ENCODE measurements around the gene LCE2A. TPM values are rescaled to one million over a fixed set of nuclear protein-coding genes. Genes with fewer than 3 reads are reported as not detected.

The LCE2A gene
- total and polyA plus RNA-seq, 2 of the 8 experiments (the other 6 are each of a cell fraction or from before 2014, with no cell fraction given): not detected

DNA sequence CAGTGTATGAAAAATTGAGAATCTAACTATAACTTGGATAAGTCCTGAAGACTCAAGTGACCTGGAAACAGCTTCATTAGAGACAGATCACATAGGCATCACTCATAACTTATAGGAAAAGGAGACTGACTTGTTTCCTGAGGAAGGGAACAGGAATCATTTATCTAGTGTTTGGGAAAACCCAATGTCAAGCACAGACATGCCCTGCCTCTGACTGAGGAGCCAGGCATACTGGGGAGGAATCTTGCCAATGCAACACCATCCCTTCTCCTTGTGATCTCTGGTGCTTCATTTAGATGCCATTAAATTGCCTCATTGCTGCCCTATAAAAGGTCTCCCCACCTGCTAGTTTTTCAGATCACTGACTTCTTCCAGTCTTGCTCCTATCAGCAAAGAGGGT lies 20.1 kb downstream of the LCE2A start (continued):
- TF ChIP-seq, protein P1, sequence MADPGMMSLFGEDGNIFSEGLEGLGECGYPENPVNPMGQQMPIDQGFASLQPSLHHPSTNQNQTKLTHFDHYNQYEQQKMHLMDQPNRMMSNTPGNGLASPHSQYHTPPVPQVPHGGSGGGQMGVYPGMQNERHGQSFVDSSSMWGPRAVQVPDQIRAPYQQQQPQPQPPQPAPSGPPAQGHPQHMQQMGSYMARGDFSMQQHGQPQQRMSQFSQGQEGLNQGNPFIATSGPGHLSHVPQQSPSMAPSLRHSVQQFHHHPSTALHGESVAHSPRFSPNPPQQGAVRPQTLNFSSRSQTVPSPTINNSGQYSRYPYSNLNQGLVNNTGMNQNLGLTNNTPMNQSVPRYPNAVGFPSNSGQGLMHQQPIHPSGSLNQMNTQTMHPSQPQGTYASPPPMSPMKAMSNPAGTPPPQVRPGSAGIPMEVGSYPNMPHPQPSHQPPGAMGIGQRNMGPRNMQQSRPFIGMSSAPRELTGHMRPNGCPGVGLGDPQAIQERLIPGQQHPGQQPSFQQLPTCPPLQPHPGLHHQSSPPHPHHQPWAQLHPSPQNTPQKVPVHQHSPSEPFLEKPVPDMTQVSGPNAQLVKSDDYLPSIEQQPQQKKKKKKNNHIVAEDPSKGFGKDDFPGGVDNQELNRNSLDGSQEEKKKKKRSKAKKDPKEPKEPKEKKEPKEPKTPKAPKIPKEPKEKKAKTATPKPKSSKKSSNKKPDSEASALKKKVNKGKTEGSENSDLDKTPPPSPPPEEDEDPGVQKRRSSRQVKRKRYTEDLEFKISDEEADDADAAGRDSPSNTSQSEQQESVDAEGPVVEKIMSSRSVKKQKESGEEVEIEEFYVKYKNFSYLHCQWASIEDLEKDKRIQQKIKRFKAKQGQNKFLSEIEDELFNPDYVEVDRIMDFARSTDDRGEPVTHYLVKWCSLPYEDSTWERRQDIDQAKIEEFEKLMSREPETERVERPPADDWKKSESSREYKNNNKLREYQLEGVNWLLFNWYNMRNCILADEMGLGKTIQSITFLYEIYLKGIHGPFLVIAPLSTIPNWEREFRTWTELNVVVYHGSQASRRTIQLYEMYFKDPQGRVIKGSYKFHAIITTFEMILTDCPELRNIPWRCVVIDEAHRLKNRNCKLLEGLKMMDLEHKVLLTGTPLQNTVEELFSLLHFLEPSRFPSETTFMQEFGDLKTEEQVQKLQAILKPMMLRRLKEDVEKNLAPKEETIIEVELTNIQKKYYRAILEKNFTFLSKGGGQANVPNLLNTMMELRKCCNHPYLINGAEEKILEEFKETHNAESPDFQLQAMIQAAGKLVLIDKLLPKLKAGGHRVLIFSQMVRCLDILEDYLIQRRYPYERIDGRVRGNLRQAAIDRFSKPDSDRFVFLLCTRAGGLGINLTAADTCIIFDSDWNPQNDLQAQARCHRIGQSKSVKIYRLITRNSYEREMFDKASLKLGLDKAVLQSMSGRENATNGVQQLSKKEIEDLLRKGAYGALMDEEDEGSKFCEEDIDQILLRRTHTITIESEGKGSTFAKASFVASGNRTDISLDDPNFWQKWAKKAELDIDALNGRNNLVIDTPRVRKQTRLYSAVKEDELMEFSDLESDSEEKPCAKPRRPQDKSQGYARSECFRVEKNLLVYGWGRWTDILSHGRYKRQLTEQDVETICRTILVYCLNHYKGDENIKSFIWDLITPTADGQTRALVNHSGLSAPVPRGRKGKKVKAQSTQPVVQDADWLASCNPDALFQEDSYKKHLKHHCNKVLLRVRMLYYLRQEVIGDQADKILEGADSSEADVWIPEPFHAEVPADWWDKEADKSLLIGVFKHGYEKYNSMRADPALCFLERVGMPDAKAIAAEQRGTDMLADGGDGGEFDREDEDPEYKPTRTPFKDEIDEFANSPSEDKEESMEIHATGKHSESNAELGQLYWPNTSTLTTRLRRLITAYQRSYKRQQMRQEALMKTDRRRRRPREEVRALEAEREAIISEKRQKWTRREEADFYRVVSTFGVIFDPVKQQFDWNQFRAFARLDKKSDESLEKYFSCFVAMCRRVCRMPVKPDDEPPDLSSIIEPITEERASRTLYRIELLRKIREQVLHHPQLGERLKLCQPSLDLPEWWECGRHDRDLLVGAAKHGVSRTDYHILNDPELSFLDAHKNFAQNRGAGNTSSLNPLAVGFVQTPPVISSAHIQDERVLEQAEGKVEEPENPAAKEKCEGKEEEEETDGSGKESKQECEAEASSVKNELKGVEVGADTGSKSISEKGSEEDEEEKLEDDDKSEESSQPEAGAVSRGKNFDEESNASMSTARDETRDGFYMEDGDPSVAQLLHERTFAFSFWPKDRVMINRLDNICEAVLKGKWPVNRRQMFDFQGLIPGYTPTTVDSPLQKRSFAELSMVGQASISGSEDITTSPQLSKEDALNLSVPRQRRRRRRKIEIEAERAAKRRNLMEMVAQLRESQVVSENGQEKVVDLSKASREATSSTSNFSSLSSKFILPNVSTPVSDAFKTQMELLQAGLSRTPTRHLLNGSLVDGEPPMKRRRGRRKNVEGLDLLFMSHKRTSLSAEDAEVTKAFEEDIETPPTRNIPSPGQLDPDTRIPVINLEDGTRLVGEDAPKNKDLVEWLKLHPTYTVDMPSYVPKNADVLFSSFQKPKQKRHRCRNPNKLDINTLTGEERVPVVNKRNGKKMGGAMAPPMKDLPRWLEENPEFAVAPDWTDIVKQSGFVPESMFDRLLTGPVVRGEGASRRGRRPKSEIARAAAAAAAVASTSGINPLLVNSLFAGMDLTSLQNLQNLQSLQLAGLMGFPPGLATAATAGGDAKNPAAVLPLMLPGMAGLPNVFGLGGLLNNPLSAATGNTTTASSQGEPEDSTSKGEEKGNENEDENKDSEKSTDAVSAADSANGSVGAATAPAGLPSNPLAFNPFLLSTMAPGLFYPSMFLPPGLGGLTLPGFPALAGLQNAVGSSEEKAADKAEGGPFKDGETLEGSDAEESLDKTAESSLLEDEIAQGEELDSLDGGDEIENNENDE (IDR thresholded peaks at IDR 0.05; ENCODE audit: insufficient replicate concordance, low read length): no peak
- TF ChIP-seq CHD1 (IDR thresholded peaks at IDR 0.05; ENCODE audit: low read depth, low read length) (no peak), CBX5 (IDR thresholded peaks at IDR 0.05; ENCODE audit: low read depth, low read length) (no peak), TCF12 (IDR thresholded peaks at IDR 0.05; ENCODE audit: low read depth, low read length) (no peak), GABPA (IDR thresholded peaks at IDR 0.05; ENCODE audit: borderline replicate concordance, insufficient read depth, low read length) (no peak), BRCA1 (IDR thresholded peaks at IDR 0.05; ENCODE audit: low read depth, low read length) (no peak), TEAD4 (IDR thresholded peaks at IDR 0.05; ENCODE audit: low read depth, low read length) (no peak)
- TF ChIP-seq, protein P2, sequence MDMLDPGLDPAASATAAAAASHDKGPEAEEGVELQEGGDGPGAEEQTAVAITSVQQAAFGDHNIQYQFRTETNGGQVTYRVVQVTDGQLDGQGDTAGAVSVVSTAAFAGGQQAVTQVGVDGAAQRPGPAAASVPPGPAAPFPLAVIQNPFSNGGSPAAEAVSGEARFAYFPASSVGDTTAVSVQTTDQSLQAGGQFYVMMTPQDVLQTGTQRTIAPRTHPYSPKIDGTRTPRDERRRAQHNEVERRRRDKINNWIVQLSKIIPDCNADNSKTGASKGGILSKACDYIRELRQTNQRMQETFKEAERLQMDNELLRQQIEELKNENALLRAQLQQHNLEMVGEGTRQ (IDR thresholded peaks at IDR 0.05; ENCODE audit: low read length): no peak

Measured in H1 (cell line).